ENCODE data around the gene STOML2. TPM values are rescaled to one million over a fixed set of nuclear protein-coding genes. Genes with fewer than 3 reads are reported as not detected.

Gene STOML2
- total and polyA plus RNA-seq, 3 donors from 2014 or later = 87.1 to 115 (median 102) TPM

- peaks cover 37% of the 10 kb centered on the region for H3K4me1 ChIP-seq
- intact Hi-C loops (cut with DNase I; ENCODE audit: low total_unique reads) = loop anchor here (10.0 kb wide), 2 partner anchors 364 to 444 kb away; no protein-coding TSS in a partner anchor
- 1 to 2% methylated on average over 24 to 30 of the region's 57 CpGs for WGBS, 2 donors
These were observed 8.3 kb upstream of the STOML2 start for GRCh38 chr9:35111001-35111933.

GRCh38 chr9:35110327-35110761 lies 7.4 kb upstream of the STOML2 start:
- Histone ChIP-seq H3K4me1 (peaks cover 36% of the 10 kb centered on the region), H3K9me3 (no peaks in the 10 kb centered on the region), H3K36me3 (ENCODE audit: low read depth, missing control alignments) (no peaks in the 10 kb centered on the region), H3K4me3 (no peak overlapping the region), H3K27ac (no peak overlapping the region), H3K27me3 (no peaks in the 10 kb centered on the region)
- WGBS, 2 donors = 42 to 50% methylated on average over 3 of the region's 3 CpGs
- DNase-seq = peak; percentile 9
- intact Hi-C loops (cut with DNase I; ENCODE audit: low total_unique reads) = loop anchor here (10.0 kb wide), 2 partner anchors 364 to 444 kb away; no protein-coding TSS in a partner anchor
- TF ChIP-seq CTCF (IDR thresholded peaks at IDR 0.05) (no peak), POLR2A (IDR thresholded peaks at IDR 0.05) (no peak)

More at GRCh38 chr9:35111001-35111933, 8.3 kb upstream of the STOML2 start:
- H3K27me3 ChIP-seq = no peaks in the 10 kb centered on the region
- peak; percentile 99 for DNase-seq
- H3K4me3 ChIP-seq = peak overlapping the region; percentile 77 to 78
- no peak for TF ChIP-seq POLR2A (IDR thresholded peaks at IDR 0.05)
- TF ChIP-seq CTCF (IDR thresholded peaks at IDR 0.05) = no peak
- no peaks in the 10 kb centered on the region for H3K36me3 ChIP-seq (ENCODE audit: low read depth, missing control alignments)
- peak overlapping the region; percentile 67 to 82 for H3K27ac ChIP-seq
- no peaks in the 10 kb centered on the region for H3K9me3 ChIP-seq

DNA sequence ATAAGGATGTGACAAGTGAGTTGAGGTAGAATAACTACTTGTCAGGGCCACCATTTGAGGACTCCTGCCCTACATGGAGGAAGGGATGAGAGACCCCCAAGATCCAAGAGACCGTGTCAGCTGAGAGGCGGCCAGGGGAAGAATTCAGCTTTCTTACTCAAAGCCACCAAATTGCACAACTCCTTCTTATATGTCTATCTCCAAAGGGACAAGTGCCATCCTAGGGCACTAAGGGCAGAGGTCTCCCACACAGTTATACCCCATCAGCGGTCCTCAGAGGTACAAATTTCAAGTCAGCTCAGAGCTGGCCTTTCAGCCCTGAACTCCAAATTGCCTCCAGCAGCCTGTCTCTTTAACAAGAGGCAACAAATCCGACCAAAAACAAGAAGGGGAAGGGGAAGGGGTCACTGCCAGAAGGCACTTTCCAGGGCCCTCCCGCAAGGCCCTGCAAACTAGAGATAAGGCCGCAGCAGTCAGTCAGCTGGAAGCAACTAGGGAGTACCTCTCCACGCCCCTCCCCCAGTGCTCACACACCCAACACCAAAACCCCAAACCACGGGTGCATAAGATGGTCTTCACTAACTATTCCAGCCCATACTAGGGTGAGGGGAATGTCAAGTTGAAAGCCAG lies 6.1 kb upstream of the STOML2 start:
- Histone ChIP-seq H3K4me3 (no peak overlapping the region), H3K9me3 (no peaks in the 10 kb centered on the region), H3K36me3 (ENCODE audit: low read depth, missing control alignments) (no peaks in the 10 kb centered on the region), H3K4me1 (peaks cover 23% of the 10 kb centered on the region), H3K27ac (no peak overlapping the region), H3K27me3 (no peaks in the 10 kb centered on the region)
- no peak for TF ChIP-seq CTCF (IDR thresholded peaks at IDR 0.05)
- TF ChIP-seq POLR2A (IDR thresholded peaks at IDR 0.05) = no peak
- intact Hi-C loops (cut with DNase I; ENCODE audit: low total_unique reads) = loop anchor here (10.0 kb wide), 1 partner anchor 114 kb away; no protein-coding TSS in a partner anchor
- 63 to 72% methylated on average over 7 to 8 of the region's 8 CpGs for WGBS, 2 donors
- peak; percentile 7 for DNase-seq

DNA sequence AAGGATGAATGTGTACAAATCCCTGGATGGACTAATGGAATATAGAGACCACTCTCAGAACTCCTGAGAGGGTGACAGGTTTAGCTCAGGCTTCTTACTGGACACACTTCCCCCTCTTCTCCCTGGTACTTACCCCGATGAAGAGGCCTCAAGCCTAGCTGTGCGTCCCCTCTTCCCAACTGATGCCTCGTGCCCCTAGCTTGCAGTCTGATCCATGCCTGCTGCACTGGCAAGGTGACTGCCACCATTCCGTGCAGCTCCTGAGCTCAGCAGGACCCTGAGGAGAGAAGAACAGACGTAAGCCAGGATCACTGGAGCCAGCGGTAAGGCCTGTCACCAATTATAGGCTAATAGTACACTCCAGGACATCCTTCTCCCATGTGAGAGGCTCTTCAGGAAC lies 5.5 kb upstream of the STOML2 start:
- no peak overlapping the region for H3K27ac ChIP-seq
- intact Hi-C loops (cut with DNase I; ENCODE audit: low total_unique reads) = loop anchor here (10.0 kb wide), 1 partner anchor 114 kb away; no protein-coding TSS in a partner anchor
- DNase-seq = peak; percentile 8
- no peaks in the 10 kb centered on the region for H3K9me3 ChIP-seq
- no peak for TF ChIP-seq CTCF (IDR thresholded peaks at IDR 0.05)
- TF ChIP-seq POLR2A (IDR thresholded peaks at IDR 0.05) = no peak
- no peaks in the 10 kb centered on the region for H3K27me3 ChIP-seq
- WGBS, 2 donors = 91 to 93% methylated on average over 5 to 6 of the region's 6 CpGs
- H3K4me1 ChIP-seq = peaks cover 21% of the 10 kb centered on the region
- no peaks in the 10 kb centered on the region for H3K36me3 ChIP-seq (ENCODE audit: low read depth, missing control alignments)
- H3K4me3 ChIP-seq = no peak overlapping the region
